DOHH2 (cell line): Measurements from ENCODE around the gene DNAJC18.
"Not testable (repeated sequence)": the region's sequence is repeated elsewhere in the genome, so short reads cannot be mapped to it uniquely, and the experiment has no call there.

Experiments used
- H3F3A ChIP-seq: fragments of 200-600 bp; sonication (generic), shearing (Covaris generic); 2 replicates; pipeline ENCODE4 v1.6.0; 2016; ENCODE audit warnings: antibody characterized with exemption, mild to moderate bottlenecking; ENCODE audit not compliant: control insufficient read depth, insufficient read depth
- H3K27ac ChIP-seq: fragments of 200-600 bp; sonication (generic); 2 replicates; pipeline ENCODE4 v1.5.1; 2014; ENCODE audit warnings: low read depth, mild to moderate bottlenecking, low read length, moderate library complexity
- H3K27me3 ChIP-seq: fragments of 200-600 bp; sonication (generic); 2 replicates; pipeline ENCODE4 v1.6.1; 2014; ENCODE audit warnings: mild to moderate bottlenecking, low read length, mixed read lengths; ENCODE audit not compliant: control insufficient read depth
- H3K36me3 ChIP-seq: fragments of 200-600 bp; sonication (generic); 2 replicates; pipeline ENCODE4 v1.6.1; 2014; ENCODE audit warnings: mild to moderate bottlenecking, low read length, moderate library complexity, mixed read lengths; ENCODE audit not compliant: control insufficient read depth
- H3K4me1 ChIP-seq: fragments of 200-600 bp; sonication (generic); 2 replicates; pipeline ENCODE4 v1.6.1; 2014; ENCODE audit warnings: mild to moderate bottlenecking, low read length, mixed read lengths; ENCODE audit not compliant: control insufficient read depth
- H3K4me2 ChIP-seq: fragments of 200-600 bp; sonication (generic); 2 replicates; pipeline ENCODE4 v1.6.0; 2014; ENCODE audit warnings: mild to moderate bottlenecking, low read length, moderate library complexity
- H3K4me3 ChIP-seq: fragments of 200-600 bp; sonication (generic); 2 replicates; pipeline ENCODE4 v1.5.1; 2014; ENCODE audit warnings: mild to moderate bottlenecking, low read length, mixed read lengths
- H3K79me2 ChIP-seq: fragments of 200-600 bp; sonication (generic); 2 replicates; pipeline ENCODE4 v1.6.1; 2014; ENCODE audit warnings: mild to moderate bottlenecking, low read length, mixed read lengths; ENCODE audit not compliant: control insufficient read depth
- H3K9me2 ChIP-seq: fragments of 200-600 bp; sonication (generic); replicated peaks from 2 replicates; pipeline ENCODE4 v1.6.1; 2014; ENCODE audit warnings: mild to moderate bottlenecking, low read length, mixed read lengths; ENCODE audit not compliant: control insufficient read depth
- H3K9me3 ChIP-seq: fragments of 200-600 bp; sonication (generic); 2 replicates; pipeline ENCODE4 v1.6.1; 2014; ENCODE audit warnings: antibody characterized with exemption, low read length, mixed read lengths; ENCODE audit not compliant: control insufficient read depth, insufficient read depth
- H4K20me1 ChIP-seq: fragments of 200-600 bp; sonication (generic); 2 replicates; pipeline ENCODE4 v1.6.0; 2014; ENCODE audit warnings: low read depth, mild to moderate bottlenecking, antibody characterized with exemption, low read length, moderate library complexity; ENCODE audit not compliant: control insufficient read depth, insufficient read depth
- EZH2phosphoT487 ChIP-seq: fragments of 200-600 bp; sonication (generic); IDR thresholded peaks from 2 replicates; pipeline ENCODE4 v1.6.1; 2017; ENCODE audit warnings: borderline replicate concordance, mild to moderate bottlenecking, antibody characterized with exemption, low read length, moderate library complexity, mixed read lengths
- TF ChIP-seq, protein P1 (sequence below): fragments of 200-600 bp; sonication (generic); IDR thresholded peaks from one replicate; pipeline ENCODE4 v1.5.1; 2014; ENCODE audit warnings: antibody characterized with exemption, mild to moderate bottlenecking, low read depth, low read length; ENCODE audit not compliant: poor library complexity, severe bottlenecking

Gene DNAJC18

GRCh38 chr5:139443831-139444453 lies 4.6 kb upstream of the DNAJC18 start:
- Histone ChIP-seq H3K4me2 (peak overlapping the region; percentile 51), H3K27me3 (peaks cover 8% of the 10 kb centered on the region), H3K9me3 (no peaks in the 10 kb centered on the region), H3K4me3 (peak overlapping the region; percentile 23; the same call in 1 of the 2 replicates), H3K79me2 (no peaks in the 10 kb centered on the region), H3K9me2 (no peaks in the 10 kb centered on the region), H3F3A (peaks cover 7% of the 10 kb centered on the region; the same call in 1 of the 2 replicates), H3K36me3 (no peaks in the 10 kb centered on the region), H3K27ac (no peak overlapping the region), H3K4me1 (peaks cover 32% of the 10 kb centered on the region), H4K20me1 (no peaks in the 10 kb centered on the region)
- TF ChIP-seq EZH2phosphoT487, result no peak
- TF ChIP-seq, protein P1, sequence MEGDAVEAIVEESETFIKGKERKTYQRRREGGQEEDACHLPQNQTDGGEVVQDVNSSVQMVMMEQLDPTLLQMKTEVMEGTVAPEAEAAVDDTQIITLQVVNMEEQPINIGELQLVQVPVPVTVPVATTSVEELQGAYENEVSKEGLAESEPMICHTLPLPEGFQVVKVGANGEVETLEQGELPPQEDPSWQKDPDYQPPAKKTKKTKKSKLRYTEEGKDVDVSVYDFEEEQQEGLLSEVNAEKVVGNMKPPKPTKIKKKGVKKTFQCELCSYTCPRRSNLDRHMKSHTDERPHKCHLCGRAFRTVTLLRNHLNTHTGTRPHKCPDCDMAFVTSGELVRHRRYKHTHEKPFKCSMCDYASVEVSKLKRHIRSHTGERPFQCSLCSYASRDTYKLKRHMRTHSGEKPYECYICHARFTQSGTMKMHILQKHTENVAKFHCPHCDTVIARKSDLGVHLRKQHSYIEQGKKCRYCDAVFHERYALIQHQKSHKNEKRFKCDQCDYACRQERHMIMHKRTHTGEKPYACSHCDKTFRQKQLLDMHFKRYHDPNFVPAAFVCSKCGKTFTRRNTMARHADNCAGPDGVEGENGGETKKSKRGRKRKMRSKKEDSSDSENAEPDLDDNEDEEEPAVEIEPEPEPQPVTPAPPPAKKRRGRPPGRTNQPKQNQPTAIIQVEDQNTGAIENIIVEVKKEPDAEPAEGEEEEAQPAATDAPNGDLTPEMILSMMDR, result no peak

DNA sequence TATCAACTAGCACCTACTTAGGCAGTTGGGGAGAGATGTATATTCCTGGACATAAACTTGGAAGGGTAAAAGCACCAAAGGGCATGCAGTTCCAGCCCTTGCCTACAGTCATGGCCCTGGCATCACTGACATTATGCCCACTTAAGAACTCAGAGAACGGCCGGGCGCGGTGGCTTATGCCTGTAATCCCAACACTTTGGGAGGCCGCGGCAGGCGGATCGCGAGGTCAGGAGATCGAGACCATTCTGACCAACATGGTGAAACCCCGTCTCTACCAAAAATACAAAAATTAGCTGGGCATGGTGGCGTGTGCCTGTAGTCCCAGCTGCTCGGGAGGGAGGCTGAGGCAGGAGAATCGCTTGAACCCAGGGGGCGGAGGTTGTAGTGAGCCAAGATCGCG lies 1.1 kb upstream of the DNAJC18 start:
- not testable (repeated sequence) for H3K4me3 ChIP-seq, H3F3A ChIP-seq, H4K20me1 ChIP-seq, H3K79me2 ChIP-seq, H3K27me3 ChIP-seq, H3K36me3 ChIP-seq, H3K27ac ChIP-seq, H3K9me2 ChIP-seq, H3K4me2 ChIP-seq, H3K9me3 ChIP-seq
- peaks cover 33% of the 10 kb centered on the region for H3K4me1 ChIP-seq

- Histone ChIP-seq H3K27me3 (no peaks in the 10 kb centered on the region), H3K9me2 (no peaks in the 10 kb centered on the region), H3K4me3 (peak overlapping the region; percentile 98), H4K20me1 (no peaks in the 10 kb centered on the region), H3K4me2 (peak overlapping the region; percentile 97), H3K79me2 (no peaks in the 10 kb centered on the region), H3F3A (peaks cover 7% of the 10 kb centered on the region; the same call in 1 of the 2 replicates), H3K27ac (no peak overlapping the region), H3K36me3 (no peaks in the 10 kb centered on the region), H3K4me1 (peaks cover 25% of the 10 kb centered on the region), H3K9me3 (no peaks in the 10 kb centered on the region)
- TF ChIP-seq, protein P1, result no peak
- TF ChIP-seq EZH2phosphoT487, result no peak
Observed at GRCh38 chr5:139438707-139439012, 665 bp downstream of the DNAJC18 start.

GRCh38 chr5:139435676-139436075 lies 3.6 kb downstream of the DNAJC18 start:
- H3K27me3 ChIP-seq, result no peaks in the 10 kb centered on the region
- no peak overlapping the region for H3K4me3 ChIP-seq
- H3K9me2 ChIP-seq, result no peaks in the 10 kb centered on the region
- peaks cover 13% of the 10 kb centered on the region for H3K4me1 ChIP-seq
- no peaks in the 10 kb centered on the region for H3K36me3 ChIP-seq
- no peaks in the 10 kb centered on the region for H3K79me2 ChIP-seq
- no peak overlapping the region for H3K4me2 ChIP-seq
- H4K20me1 ChIP-seq, result no peaks in the 10 kb centered on the region
- no peaks in the 10 kb centered on the region for H3K9me3 ChIP-seq
- H3F3A ChIP-seq, result no peaks in the 10 kb centered on the region
- H3K27ac ChIP-seq, result no peak overlapping the region
- TF ChIP-seq, protein P1, result no peak
- no peak for TF ChIP-seq EZH2phosphoT487
